HG02571 (cell line): Measurements from ENCODE around the gene KLHL33.

Source experiments
- ATAC-seq: cut with Tn5 transposase; IDR thresholded peaks from one replicate; pipeline ENCODE4 v1.9.1; 2021; ENCODE audit warnings: mild to moderate bottlenecking, moderate library complexity; ENCODE audit not compliant: unreplicated experiment

Gene KLHL33

DNA sequence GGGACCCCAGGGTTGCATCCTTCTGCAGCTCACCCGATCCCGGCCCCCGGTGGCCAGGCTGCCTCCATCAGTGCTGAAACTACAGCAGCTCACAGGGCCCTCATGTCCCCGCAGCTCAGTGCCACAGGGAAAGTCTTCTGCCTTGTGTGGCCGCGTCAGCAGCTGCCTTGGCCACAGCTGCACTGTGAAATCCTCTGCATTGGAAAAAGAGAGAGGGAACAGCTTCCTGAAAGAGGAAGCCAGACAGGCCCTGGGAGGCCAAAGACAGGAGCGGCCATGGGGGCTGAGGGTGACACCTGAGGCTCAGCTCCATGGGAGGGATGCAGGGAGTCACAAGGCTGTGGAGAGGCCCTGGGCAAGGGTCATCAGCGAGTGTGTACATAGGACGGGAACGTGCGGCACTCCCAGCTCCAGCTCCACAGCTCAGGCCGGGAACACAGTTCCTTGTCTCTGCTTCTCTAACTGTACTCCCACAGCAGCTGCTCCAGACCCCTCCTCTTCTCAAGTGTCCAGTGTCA lies 59.8 kb downstream of the KLHL33 start:
- ATAC-seq: no peak
